GDM1 (cell line): Measurements from ENCODE around the gene NOL4L.
"Not testable (repeated sequence)": the region's sequence is repeated elsewhere in the genome, so short reads cannot be mapped to it uniquely, and the experiment has no call there.

Experiments used
- DNase-seq: peaks from one replicate; lab custom pipeline; 2025; lab: John Stamatoyannopoulos, UW

NOL4L gene

DNA sequence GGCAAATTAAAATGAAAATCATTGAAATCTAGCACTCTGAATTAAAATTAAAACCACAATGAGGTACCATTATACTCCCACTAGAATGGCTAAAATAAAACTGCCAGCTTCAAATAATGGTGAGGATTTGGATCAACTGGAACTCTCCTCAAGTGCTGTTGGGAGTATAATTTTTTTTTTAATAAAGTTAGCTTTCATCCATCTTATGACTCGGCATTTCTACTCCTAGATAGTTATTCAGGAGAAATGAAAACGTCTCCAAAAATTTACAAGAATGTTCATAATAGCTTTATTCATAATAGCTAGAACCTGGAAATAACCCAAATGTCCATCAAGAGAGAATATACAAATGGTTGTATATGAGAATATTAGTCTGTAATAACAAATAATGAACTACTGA, 163.8 kb downstream of the NOL4L start:
- DNase-seq, result no peak

DNA sequence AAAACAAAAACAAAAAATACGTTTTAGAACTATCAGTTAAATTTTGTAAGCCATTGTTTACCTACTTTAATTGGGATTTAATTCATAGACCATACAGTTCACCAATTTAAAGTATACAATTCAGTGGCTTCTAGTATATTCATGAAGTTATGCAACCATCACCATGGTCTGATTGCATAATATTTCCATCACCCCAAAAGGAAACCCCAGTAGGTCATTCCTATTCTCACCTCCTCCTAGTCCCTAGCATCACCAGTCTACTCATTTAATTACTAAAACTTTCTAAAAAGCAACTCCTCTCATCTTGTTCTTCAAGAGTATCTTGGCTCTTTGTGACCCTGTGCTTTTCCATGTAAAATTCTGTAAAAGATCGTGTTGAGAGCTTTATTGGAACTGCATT, 166.8 kb downstream of the NOL4L start:
- DNase-seq, result no peak

DNA sequence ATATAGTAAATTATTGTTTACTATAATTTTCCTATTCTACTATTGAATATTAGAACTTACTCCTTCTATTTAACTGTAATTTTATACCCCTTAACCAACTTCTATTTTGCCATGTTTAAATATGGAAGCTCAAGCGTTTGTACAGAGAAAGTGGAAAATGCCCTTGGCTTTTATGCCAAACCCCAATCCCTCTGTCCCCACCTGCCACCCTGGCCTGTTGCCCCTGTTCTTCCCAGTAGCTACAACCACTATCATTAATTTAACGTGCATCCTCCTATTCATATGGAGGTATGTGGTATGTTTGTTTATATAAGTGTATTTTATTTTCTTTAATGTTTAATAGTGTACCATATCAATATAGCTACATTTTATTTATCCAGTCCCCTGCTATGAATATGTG, 168.9 kb downstream of the NOL4L start:
- DNase-seq, result no peak

DNA sequence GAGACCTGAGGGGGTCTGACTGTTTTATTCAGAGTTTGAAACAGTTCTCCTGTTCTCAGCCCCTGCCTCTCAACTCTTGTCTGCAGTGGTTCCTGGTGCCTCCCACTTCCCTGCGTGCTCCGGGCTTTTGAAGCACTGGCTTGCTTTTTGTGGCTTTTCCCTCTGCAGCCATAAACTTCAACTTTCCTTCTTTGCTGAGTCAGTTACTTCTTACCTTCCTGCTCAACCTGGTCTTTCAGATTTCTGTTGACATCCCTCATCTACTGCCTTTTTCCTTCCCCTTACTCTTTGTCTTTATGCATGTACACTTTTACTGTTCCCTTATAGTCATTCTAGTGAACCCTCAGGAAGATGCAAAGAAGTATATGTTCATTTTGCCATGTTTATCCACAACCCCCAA, 169.6 kb downstream of the NOL4L start:
- peak; percentile 31 for DNase-seq

DNA sequence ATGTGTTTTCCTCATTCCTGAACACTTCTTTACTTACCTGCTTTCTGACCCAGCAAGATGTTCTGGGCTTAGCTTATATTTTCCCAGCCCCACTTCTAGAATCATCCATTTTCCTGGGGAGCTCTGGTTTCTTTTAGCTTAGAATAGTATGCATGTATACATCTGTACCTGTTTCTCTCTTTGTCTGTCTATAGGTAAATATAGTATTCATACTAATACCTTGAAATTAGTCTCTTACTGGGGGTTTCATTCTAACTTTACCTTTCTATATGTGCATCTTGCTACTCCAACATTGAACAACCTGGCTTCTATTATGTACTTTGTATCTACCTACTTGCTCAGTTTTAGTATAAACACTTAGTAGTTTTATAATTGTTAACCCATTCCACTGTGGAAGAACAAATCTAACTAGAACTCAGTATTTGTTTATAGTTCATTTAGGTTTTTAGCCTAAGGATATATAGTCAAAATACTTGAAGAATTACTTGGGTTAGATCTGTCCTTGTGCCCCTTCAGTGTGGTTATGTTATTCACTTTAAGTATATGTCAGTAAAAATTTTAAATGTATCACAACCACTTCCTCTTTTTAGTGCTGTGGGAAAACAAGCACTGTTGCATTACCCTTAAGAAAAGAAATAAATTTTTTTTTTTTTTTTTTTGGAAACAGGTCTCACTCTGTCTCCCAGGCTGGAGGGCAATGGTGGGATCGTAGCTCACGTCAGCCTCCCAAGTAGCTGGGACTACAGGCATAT, 173.0 kb downstream of the NOL4L start:
- DNase-seq, result no peak

DNA sequence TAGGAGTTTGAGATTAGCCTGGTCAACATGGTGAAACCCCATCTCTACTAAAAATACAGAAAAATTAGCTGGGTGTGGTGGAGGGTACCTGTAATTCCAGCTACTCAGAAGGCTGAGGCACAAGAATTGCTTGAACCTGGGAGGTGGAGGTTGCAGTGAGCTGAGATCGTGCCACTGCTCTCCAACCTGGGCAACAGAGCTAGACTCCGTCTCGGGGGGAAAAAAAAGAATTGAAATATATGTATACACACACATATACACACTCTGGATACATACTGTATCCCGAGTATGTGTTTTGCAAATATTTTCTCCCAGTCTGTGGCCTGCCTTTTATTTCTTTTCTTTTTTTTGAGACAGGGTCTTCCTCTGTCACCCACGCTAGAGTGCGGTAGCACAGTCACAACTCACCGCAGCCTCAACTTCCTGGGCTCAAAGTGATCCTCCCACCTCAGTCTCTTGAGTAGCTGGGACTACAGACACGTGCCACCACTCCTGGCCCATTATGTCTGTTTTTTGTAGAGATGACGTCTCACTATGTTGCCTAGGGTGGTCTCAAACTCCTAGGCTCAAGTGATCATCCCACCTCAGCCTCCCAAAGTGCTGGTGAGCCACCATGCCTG, 177.9 kb downstream of the NOL4L start:
- not testable (repeated sequence) for DNase-seq

DNA sequence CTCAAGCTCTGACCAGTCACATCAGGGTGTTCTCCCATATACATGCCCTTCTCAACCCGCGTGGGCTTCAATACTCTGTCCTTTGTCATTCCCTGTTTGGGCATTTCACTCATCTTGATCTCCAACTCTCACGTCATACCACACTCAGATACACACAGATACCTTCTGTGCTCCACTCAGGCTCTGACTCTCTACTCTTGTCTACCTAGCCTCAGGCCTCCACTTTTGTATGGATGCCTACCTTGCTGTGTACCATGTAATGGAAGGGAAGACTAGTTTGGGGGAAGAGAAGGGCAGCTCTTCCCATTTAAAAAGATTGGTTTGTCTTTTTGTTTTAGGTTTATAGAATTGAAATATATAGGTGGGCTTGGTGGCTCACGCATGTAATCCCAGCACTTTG, 178.4 kb downstream of the NOL4L start:
- DNase-seq, result no peak

DNA sequence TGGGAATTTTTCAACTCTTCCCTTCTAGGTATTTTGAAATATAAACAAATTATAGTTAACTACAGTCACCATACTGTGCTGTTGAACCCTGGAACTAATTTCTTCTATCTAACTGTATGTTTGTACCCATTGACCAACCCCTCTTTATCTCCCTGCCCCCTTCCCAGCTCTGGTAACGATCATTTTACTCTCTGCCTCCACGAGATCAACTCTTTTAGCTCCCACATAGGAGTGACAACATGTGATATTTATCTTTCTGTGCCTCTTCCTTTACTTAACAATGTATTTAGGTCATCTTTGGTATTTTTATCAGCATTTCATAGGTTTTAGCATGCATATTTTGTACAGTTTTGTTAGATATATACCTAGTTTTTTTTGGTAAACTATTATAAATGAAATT, 181.1 kb downstream of the NOL4L start:
- DNase-seq, result no peak

DNA sequence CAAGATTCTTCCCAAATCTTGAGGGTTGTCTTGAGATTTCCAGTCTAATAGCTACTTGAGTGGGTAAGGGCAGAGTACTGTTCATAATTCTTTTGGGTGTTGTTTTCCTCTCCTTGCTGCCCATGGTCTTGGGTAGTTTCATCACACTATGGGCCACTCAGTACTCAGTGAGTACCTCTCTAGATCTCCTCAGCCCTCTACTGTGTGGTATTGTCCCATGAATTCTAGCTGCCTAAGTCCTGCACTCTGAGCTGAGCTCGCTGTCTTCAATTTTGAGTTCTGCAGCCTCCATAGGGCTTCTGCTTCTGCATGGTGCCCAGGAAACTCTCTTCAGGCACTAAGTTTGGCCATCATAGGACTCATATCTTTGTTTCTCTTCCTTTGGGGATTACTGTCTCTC, 184.7 kb downstream of the NOL4L start:
- DNase-seq, result no peak

DNA sequence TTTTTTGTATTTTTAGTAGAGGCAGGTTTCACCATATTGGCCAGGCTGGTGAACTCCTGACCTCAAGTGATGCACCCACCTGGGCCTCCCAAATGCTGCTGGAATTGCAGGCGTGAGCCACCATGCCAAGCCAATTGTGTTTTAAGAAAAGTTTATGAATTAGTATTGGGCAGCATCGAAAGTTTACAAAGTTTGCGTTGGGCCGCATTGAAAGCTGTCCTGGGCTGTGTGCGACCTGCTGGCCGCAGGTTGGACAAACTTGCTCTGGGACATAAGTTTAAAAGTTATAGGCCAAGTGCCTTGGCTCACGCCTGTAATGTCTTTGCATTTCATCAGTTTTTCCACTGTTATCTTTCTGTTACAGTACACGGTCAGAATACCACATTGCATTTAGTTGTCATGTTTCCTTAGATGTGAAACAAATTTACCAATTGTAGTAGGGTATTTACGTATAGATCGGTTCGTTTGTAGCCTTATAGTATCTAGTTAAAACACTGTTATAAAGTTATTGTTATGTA, 187.5 kb downstream of the NOL4L start:
- DNase-seq, result no peak

DNA sequence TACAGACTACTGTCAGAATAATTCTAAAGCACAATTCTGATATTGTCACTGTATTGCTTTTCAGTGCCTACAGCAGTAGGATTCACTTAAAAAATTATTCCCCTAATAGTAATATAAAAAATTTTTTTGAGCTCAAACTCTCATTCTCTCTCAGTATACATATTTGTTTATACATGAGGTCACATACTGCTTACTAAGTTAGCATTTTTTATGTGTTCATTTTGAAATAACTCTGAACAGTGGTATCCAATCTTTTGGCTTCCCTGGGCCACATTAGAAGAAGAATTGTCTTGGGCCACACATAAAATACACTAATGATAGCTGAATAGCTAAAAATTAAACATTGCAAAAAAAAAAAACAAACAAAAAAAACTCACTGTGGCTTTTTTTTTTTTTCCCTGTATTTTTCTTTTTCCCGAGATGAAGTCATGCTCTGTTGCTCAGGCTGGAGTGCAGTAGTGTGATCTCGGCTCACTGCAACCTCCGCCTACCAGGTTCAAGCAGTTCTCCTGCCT, 188.4 kb downstream of the NOL4L start:
- DNase-seq, result no peak

DNA sequence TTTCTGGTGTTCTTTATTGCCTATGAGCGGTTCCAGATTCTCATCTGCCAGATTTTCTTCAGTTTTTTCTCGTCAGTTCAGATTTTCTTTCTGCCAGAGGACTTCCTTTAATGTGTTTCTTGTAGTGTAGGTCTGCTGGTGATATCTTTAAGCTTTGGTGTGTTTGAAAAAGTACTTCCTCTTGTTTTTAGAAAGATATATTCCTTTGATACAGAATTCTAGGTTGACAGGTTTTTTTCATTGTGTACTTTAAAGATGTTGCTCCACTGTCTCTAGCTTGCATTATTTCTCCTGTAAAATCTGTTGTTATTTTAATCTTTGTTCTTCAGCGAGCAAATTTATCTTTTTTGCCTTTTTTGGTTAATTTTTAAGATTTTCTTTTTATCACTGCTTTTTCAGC, 190.1 kb downstream of the NOL4L start:
- no peak for DNase-seq
